ENCODE data around the gene USH1C.

DNA sequence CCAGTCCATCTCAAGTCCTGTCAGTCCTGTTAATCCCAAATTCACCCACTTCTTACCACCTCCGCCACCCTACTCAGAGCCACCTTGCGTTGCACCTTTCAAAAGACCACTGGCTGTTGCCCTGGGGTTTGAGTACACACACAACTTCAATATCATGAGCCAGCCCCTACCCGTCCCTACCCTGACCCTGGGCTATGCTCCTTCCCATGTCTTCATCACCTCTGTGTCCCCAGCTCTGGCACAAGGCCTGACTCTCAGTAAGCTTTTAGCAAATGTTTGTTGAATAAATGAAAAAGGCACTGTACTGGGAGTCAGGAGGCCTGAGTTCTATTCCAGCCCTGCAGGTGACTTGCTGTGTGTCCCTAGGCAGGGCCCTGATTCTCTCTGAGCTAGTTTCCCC, 29.3 kb upstream of the USH1C start:
- TF ChIP-seq CTCF (IDR thresholded peaks at IDR 0.05) (no peak), POLR2A (IDR thresholded peaks at IDR 0.05; ENCODE audit: low read depth) (no peak)
